ENCODE results near the gene COL13A1. TPM values are rescaled to one million over a fixed set of nuclear protein-coding genes. Genes with fewer than 3 reads are reported as not detected.

Gene COL13A1
- total and polyA plus RNA-seq, 7 donors: 0.69 to 5.7 (median 2.9) TPM

DNA sequence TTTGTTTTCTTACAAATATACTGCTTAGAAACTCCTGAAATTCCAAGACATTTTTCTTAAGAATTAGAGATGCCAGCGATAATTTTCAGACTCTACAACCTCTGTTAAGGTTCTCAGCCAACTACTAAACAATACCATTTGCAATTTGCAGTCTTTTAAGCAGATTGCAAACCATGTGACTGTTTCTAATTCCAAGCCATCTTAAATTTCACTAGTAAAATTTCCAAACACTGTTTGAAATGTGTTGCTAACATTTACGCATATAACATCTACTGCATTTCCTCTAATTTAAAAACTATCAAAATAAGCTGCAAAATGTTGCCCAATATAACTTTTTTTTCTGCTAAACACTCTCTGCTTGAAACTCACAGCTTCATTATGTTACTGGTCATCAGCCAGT is 194.9 kb downstream of the COL13A1 start:
- Histone ChIP-seq H3K27me3 (peaks cover 0 to 4% (median 0%) of the 10 kb centered on the region in 3 donors), H3K36me3 (no peaks in the 10 kb centered on the region), H3K4me3 (no peak overlapping the region), H3K9me3 (no peaks in the 10 kb centered on the region), H3K4me1 (no peaks in the 10 kb centered on the region), H3K27ac (no peak overlapping the region)
- no peak for DNase-seq
- WGBS, 2 donors: 82 to 85% methylated on average over 2 of the region's 2 CpGs
- intact Hi-C loops (cut with DNase I): no loop called here
- no peak for TF ChIP-seq POLR2AphosphoS5 (IDR thresholded peaks at IDR 0.05)
- no peak for TF ChIP-seq EP300 (IDR thresholded peaks at IDR 0.05)
- no peak for TF ChIP-seq POLR2A (IDR thresholded peaks at IDR 0.05)
- no peak for TF ChIP-seq CTCF (IDR thresholded peaks at IDR 0.05)

DNA sequence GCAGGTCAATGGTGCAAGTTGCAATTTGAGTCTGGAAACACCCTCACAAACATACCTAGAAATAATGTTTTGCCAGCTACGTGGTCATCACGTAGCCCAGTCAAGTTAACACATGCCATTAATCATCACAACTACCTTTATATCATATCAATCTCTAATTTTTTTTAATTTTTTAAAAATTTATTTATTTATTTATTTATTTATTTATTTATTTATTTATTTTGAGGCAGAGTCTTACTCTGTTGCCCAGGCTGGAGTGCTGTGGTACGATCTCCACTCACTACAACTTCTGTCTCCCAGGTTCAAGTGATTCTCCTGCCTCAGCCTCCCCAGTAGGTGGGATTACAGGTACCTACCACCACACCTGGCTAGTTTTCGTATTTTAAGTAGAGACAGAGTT is 198.6 kb downstream of the COL13A1 start:
- H3K4me1 ChIP-seq: no peaks in the 10 kb centered on the region
- no peaks in the 10 kb centered on the region for H3K9me3 ChIP-seq
- no peak overlapping the region for H3K4me3 ChIP-seq
- peaks cover 0 to 6% (median 0%) of the 10 kb centered on the region in 3 donors for H3K27me3 ChIP-seq
- H3K27ac ChIP-seq: no peak overlapping the region
- DNase-seq: no peak
- no peaks in the 10 kb centered on the region for H3K36me3 ChIP-seq
- TF ChIP-seq POLR2AphosphoS5 (IDR thresholded peaks at IDR 0.05) (no peak), EP300 (IDR thresholded peaks at IDR 0.05) (no peak), POLR2A (IDR thresholded peaks at IDR 0.05) (no peak), CTCF (IDR thresholded peaks at IDR 0.05) (no peak)
- WGBS, 2 donors: 90 to 95% methylated on average over 4 of the region's 4 CpGs
- intact Hi-C loops (cut with DNase I): no loop called here

DNA sequence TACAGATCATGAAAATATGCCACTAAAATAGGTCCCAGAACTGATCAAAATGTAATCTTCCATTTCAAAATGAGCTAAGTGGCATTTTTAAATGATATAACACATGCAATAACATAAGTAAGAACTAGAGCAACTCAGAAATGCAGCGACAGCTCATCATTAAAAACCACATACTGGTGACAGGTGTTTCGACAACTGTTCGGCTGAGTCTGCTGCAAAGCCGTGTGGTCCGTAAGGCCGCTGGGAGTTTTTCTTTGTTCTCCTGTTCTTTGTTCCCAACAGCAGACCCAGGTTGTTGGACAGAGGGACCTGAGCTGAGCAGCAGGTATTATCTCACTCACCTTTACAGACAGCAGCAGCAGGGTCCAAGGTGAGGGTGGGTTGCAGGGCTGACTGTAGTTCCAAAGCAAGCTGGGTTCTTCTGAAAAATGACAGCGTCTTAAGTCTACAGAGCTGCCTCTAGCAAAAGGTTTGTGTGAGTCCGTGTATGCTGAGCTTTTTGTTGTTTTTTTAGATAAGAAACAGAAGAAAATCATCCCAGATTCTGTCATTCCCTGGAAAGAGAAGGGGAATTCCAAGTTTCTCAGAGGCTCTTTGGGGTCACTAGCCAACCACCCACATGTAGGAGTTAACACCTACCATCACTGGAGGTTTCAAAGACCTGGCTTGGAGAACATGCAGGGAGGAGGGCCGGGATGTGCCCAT is 205.6 kb downstream of the COL13A1 start:
- Histone ChIP-seq H3K36me3 (no peaks in the 10 kb centered on the region), H3K27me3 (no peaks in the 10 kb centered on the region), H3K9me3 (no peaks in the 10 kb centered on the region), H3K4me1 (no peaks in the 10 kb centered on the region), H3K27ac (no peak overlapping the region), H3K4me3 (no peak overlapping the region)
- TF ChIP-seq POLR2AphosphoS5 (IDR thresholded peaks at IDR 0.05) (no peak), CTCF (IDR thresholded peaks at IDR 0.05) (no peak), EP300 (IDR thresholded peaks at IDR 0.05) (no peak), POLR2A (IDR thresholded peaks at IDR 0.05) (no peak)
- no peak for DNase-seq
- intact Hi-C loops (cut with DNase I): no loop called here
- 87% methylated on average over 9 of the region's 9 CpGs for WGBS, 2 donors

Other genes starting within 250 kb of the COL13A1 start
- gene NEUROG3, start 228.5 kb upstream of the COL13A1 start, total RNA-seq: not detected
- 1 to 10 TPM; 1.2 to 1.4 (median 1.3) TPM for gene NEUROG3, start 228.5 kb upstream of the COL13A1 start, polyA plus RNA-seq
- 1 to 10 TPM; 3.0 to 6.3 (median 3.5) TPM for gene FAM241B, start 171.7 kb upstream of the COL13A1 start, total RNA-seq
- gene FAM241B, start 171.7 kb upstream of the COL13A1 start, polyA plus RNA-seq: 1 to 10 TPM; 2.5 to 6.9 (median 4.2) TPM